ENCODE measurements around the gene COP1. TPM values are rescaled to one million over a fixed set of nuclear protein-coding genes. Genes with fewer than 3 reads are reported as not detected.
"Not testable (repeated sequence)": the region's sequence is repeated elsewhere in the genome, so short reads cannot be mapped to it uniquely, and the experiment has no call there.

Gene COP1
- 34.4 and 40.1 TPM in 2 replicates for total RNA-seq (2014; rRNA removed; shearing (Covaris generic))

DNA sequence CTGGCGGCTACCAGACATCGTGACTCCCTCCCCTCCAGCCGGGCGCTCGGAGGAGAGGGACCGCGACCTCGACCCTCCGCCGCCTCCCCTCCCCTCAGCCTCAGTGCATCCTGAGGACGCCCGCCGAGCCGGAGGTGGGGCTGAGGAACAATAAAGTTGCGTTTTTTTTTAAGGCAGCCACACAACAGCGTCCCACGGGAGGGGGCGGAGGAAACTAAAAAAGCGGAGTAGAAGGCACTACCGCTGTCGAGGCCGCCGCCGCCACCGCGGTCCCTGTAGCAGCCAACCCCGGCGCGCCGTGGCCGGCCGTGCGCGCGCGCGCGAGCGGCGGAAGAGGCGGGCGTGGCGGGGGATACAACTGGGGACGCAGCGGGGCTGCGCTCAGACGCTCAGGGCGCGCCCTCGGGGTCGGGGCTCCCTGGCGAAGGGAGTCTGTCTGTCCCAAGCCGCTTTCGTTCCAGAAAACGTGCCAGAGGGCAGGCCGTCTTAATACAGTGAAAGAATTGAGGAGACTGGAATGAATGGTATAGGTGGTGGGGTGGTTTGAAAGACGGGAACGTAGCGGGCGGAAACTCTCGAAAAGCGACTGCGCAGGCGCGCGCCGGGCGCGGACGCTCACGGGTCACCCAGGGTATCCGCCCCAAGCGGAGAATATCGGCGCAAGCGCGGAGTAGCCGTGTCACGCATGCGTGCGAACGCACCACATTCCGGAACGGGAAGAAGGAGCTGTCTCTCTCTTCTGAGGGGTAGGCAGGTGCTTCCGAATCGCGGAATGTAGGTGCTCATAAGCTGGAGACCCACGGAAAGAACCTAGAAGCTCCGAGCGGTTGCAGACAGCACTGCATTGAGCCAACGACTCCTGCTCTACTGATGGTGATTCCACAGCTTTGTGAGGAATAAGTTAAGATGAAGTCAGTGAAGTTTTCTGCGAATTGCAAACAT, at the start of gene COP1:
Gene COP1 (minus strand): TSS at position 326 of the 942 bp plus-strand sequence. CDS start 308 bp downstream, at position 18.
- peak; percentile 96 for DNase-seq (ENCODE audit: low read depth)

DNA sequence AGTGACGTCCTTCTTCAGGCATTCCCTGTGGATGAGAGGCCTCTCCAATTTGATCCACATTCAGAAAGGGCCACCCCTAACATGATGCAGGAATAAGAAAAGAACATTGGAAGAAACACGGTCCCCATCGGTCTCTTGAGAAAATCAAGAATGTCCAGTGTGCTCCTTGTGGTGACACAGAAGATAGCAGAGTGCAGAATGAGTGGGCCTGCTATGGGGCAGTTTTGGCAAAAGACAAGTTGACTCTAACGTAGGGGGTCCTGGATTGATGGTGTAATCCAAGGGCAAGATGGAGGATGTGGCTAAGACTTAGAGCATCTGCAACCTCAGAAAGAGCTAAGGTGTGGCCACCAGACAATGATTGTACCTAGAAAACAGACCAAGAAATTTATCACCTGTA, 45.1 kb upstream of the COP1 start:
- DNase-seq (ENCODE audit: low read depth): no peak

DNA sequence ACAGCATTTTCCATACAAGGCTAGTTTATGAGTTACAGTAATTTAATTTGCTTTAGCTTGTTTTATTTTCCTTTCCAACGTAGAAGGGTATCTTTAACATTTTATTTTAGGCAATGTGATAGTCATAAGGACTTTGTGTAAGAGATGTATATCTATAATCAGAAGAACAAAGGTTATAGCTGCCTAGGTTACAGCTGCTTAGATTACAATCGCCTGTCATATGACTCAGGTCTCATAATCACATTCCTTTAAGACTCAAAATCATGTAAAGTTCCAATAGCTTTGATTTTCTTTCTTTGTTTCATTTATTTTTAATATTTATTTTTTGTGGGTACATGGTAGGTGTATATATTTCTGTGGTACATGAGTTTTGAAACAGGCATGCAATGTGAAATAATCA, 37.8 kb upstream of the COP1 start:
- no peak for DNase-seq (ENCODE audit: low read depth)

DNA sequence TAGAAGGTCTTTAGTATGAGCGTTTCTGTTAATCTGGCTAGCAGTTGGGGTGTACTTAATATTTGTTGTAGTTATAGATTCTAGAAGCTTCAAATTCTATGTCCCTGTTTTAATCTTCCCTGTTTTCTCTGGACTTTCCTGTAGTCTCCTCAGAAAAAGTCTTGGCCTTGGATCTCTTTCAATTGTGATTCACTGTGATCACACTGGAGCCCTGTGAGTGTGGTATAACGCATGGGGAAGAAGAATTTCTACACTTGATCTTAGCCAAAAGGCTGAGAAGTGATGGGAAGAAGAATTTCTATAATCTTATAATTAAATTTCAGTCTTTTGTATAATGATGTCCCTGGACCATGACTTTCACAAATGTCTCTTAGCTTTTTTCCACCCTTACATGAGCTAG, 36.7 kb upstream of the COP1 start:
- no peak for DNase-seq (ENCODE audit: low read depth)

GRCh38 chr1:176241385-176242015, 34.4 kb upstream of the COP1 start:
- DNase-seq (ENCODE audit: low read depth): peak; percentile 29

DNA sequence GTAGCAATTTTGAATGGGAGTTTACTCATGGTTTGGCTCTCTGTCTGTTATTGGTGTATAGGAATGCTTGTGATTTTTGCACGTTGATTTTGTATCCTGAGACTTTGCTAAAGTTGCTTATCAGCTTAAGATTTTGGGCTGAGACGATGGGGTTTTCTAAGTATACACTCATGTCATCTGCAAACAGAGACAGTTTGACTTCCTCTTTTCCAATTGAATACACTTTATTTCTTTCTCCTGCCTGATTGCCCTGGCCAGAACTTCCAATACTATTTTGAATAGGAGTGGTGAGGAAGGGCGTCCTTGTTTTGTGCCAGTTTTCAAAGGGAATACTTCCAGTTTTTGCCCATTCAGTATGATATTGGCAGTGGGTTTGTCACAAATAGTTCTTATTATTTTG, 26.6 kb upstream of the COP1 start:
- DNase-seq (ENCODE audit: low read depth): not testable (repeated sequence)

DNA sequence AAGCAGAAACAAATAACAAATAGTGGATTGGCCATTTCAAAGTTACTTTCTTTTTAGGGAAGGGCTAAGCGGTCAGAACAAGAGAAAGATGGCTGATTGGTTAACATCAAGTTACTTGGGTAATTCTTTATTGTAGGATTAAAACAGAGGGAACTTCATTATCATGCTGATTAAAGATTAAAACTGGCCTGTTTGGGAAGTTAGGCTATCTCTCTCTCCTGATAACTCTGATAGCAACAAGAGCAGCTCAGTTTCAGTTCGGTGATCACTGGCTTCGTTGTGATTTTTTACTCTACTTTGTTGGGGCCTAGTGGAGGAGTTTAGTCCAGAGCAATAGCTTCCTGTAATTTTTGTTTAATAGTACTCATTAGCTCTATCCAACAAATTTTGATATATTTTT, 20.5 kb upstream of the COP1 start:
- no peak for DNase-seq (ENCODE audit: low read depth)

DNA sequence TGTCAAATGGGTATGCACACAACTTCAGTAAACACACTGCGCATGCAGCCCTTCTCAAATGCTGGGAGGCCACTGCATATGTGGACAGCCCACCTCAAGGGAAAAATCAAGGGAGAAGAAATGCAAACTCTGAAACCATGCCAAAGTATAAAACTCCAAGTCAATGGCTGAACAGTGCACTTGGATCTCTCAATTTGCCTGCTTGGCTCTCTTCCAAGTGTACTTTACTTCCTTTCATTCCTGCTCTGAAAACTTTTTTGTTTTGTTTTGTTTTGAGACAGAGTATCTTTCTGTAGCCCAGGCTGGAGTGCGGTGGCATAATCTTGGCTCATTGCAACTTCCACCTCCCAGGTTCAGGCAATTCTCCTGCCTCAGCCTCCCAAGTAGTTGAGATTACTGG, 18.8 kb upstream of the COP1 start:
- DNase-seq (ENCODE audit: low read depth): no peak

DNA sequence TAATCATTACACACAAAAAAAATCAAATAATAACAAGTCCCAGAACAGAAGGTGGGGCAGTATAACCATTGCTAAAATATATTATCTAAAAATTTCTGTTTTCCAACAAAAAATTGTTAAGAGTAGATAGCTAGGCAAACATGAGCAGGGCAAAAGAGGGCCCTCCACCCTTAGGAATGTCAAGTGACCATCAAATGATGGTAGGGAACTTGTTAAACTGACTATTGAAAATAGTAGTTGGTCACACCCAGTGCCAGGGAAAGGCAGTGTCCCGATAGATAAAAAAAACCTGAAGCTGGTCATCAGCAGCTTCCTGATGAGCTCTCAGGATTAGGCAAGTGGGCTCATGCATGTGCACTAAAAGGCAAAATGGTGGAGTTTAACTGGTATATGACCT, 18.4 kb upstream of the COP1 start:
- DNase-seq (ENCODE audit: low read depth): no peak

DNA sequence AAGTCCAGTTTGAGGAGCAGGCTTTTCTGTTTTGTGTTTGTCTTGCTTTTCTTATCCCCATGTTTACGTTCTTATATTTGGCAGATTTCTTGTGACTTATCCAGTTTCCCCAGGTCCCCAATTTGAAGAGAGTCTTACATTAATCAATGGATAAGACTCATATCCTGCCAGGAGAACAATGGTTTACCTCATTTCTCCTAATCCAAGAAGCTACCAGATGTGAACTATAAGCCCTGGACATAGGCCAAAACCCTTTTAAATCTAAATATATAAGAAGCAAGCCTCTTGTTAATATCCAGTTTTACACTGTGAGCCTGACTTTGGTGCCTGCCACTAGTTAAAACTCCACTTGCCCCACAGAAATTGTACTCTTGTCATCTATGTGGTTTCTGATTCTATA, 15.1 kb upstream of the COP1 start:
- no peak for DNase-seq (ENCODE audit: low read depth)

- no peak for DNase-seq (ENCODE audit: low read depth)
Measured at GRCh38 chr1:176220100-176220689, 13.1 kb upstream of the COP1 start.

DNA sequence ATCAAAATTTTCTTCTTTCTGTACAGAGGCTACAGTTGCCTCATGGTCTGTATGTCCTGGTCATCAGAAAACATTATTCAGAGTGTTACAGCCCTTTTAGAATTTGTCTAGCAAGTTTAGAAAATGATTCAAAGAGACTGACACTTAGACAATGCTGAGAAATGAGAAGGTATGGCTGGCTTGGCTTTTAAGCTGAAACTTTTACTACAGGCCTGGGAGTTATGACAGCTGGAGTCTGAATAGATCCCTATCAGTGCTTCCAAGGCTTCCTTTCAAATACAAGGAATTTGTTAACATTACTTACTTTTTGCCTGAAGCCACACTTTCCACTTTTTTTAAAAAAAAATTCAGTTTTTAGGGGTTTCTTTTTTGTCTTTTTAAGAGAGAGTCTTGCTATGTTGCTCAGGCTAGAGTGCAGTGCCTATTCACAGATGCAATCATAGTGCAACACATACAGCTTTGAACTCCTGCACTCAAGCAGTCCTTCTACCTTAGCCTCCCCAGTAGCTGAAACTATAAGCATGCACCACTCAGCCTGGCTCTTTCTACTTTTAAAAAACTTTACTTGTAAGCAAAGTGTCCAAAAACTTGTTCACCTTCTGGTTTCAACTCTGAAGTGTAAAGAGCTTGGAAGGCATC, 10.5 kb upstream of the COP1 start:
- DNase-seq (ENCODE audit: low read depth): no peak

DNA sequence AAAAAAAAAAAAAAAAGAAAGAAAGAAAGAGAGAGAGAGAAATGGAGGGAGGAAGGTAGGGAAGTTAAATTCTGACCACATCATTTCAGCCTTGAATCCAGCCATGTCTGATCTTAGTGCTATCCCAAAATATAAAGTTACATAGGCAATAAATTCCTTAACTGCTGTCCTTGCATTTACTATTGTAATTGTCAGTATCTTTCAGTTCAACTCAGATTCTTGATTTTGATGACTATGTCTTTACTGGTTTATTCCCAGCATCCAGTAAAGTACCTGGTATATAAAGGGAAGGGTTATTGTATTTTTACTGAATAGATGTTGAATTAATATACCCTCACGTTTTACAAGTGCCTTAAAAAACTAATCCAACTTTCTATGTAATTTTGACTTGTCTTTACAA, 8.9 kb upstream of the COP1 start:
- DNase-seq (ENCODE audit: low read depth): no peak

- no peak for DNase-seq (ENCODE audit: low read depth)
Measured at GRCh38 chr1:176211396-176212165, 4.5 kb upstream of the COP1 start.

- DNase-seq (ENCODE audit: low read depth): no peak
Measured at GRCh38 chr1:176208034-176208433, 948 bp upstream of the COP1 start.

DNA sequence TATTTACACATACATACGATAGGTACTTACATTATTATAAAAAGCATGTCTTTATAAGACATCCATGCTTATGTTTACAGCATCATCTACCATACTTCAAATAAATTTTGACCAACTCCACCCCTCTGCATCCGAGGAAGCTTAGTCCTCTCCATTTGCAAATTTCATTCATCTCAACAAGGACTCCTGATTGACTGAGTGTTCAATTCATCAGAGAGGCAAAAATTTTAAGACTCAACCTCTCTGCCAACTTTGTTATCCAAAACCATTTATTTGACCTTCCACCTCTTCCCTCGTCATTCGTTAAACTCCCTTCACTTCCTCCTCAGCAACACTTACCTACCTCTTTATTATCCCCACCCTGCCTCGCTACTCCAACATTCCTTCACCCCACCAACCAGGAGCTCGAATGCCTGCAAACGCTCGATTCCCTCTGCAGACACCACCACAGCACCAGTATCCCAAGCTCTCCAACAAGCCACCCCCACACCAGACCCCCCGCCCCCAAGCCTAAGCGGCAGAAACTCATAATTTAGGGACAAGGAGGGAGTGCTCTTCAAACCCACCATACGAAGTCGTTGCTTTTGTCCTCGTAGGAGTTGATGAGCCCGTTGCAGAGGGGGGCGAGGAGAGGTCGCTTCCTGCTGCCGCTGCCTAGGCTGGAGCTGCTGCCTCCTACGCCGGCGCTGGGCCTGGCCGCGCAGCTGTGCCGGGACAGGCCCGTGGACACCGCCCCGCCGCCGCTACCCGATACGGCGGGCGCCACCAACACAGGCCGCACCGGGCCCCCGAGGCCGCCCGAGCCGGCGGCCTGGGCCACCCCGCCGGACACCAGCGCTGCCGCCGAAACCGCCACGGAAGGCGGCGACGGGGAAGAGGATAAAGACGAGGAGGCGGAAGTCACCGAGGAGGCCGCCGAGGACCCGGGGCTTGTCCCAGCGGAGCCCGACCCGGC, 803 bp downstream of the COP1 start:
- DNase-seq (ENCODE audit: low read depth): peak; percentile 54

- DNase-seq (ENCODE audit: low read depth): peak; percentile 6
Measured at GRCh38 chr1:176205332-176205914, 1.7 kb downstream of the COP1 start.

- DNase-seq (ENCODE audit: low read depth): not testable (repeated sequence)
Measured at GRCh38 chr1:176204655-176205054, 2.4 kb downstream of the COP1 start.

- no peak for DNase-seq (ENCODE audit: low read depth)
Measured at GRCh38 chr1:176203735-176204134, 3.4 kb downstream of the COP1 start.

DNA sequence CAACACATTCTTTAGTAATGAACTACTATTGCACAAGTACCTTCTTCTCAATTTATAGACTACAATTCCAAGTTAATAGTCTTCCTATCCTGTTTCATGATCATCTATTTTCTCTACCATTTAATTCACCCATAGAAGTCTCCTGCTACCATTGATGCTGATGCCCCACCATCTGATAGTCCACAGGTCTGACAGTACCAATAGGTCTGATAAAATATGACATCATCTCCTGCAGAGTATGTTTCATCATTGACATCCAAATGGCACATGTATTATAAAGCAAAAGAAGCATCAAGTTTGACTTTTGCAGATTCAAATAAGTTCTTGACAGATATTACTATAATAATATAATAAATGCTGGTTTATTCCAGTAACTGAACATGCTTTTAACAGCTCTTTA, 5.5 kb downstream of the COP1 start:
- DNase-seq (ENCODE audit: low read depth): no peak
